IMR-90 (cell line): Measurements from ENCODE around the gene GRAMD1A. TPM values are rescaled to one million over a fixed set of nuclear protein-coding genes. Genes with fewer than 3 reads are reported as not detected.

Experiments used
- ATAC-seq: fragments of 200-7000 bp; cut with Tn5 transposase; 2 replicates; pipeline ENCODE4 v1.9.1; 2020; ENCODE audit warnings: low read depth, mild to moderate bottlenecking, moderate library complexity
- BruUV-seq: library from RNA; stranded (reverse); fragments of 400-500 nt; replicated peaks from 2 replicates; lab custom pipeline; 2021; lab: Mats Ljungman, UMichigan
- CTCF ChIA-PET: fragments of 300-600 bp; formaldehyde crosslinking; extraction: SDS; loops from one replicate; lab custom pipeline; 2021; ENCODE audit warnings: antibody characterized with exemption; lab: Yijun Ruan, JAX
- POLR2A ChIA-PET: fragments of 300-600 bp; sonication (Branson Sonifier 250); formaldehyde crosslinking; loops from one replicate; lab custom pipeline; 2022; ENCODE audit warnings: antibody characterized with exemption; ENCODE audit not compliant: unreplicated experiment; lab: Charles Lee
- DNase-seq: peaks from one replicate; pipeline ENCODE4 v3.0.0; 2013
- H2AFZ ChIP-seq: replicated peaks from 2 replicates; pipeline ENCODE3; 2013; ENCODE audit warnings: low read length, mild to moderate bottlenecking; ENCODE audit not compliant: poor library complexity
- H2AK5ac ChIP-seq: 2 replicates; pipeline ENCODE4 v1.6.1; 2013; ENCODE audit warnings: low read depth, low read length, inconsistent platforms
- H2AK9ac ChIP-seq: replicated peaks from 2 replicates; pipeline ENCODE3; 2013; ENCODE audit warnings: mild to moderate bottlenecking, low read depth, low read length, moderate library complexity; ENCODE audit not compliant: poor library complexity
- H2BK120ac ChIP-seq: 2 replicates; pipeline ENCODE4 v1.6.1; 2013; ENCODE audit warnings: low read depth, low read length, inconsistent platforms
- H2BK15ac ChIP-seq: 3 replicates; pipeline ENCODE4 v1.6.1; 2013; ENCODE audit warnings: low read depth, low read length, inconsistent platforms
- H2BK20ac ChIP-seq: 2 replicates; pipeline ENCODE4 v1.6.1; 2013; ENCODE audit warnings: low read depth, mild to moderate bottlenecking, inconsistent platforms, low read length, moderate library complexity
- H2BK5ac ChIP-seq: 2 replicates; pipeline ENCODE4 v1.6.1; 2013; ENCODE audit warnings: mild to moderate bottlenecking, low read depth, low read length, inconsistent platforms; ENCODE audit not compliant: poor library complexity, severe bottlenecking
- H3K14ac ChIP-seq: replicated peaks from 2 replicates; pipeline ENCODE4 v1.6.1; 2013; ENCODE audit warnings: low read depth, low read length, inconsistent platforms
- H3K18ac ChIP-seq: 2 replicates; pipeline ENCODE4 v1.6.1; 2013; ENCODE audit warnings: low read depth, low read length, control low read depth
- H3K23ac ChIP-seq: 2 replicates; pipeline ENCODE4 v1.6.1; 2013; ENCODE audit warnings: low read depth, low read length, inconsistent platforms
- H3K27ac ChIP-seq: 2 replicates; pipeline ENCODE4 v1.5.1; 2013; ENCODE audit warnings: mild to moderate bottlenecking, control low read depth, low read length; ENCODE audit not compliant: insufficient read depth
- H3K27me3 ChIP-seq: 2 replicates; pipeline ENCODE4 v1.6.1; 2013; ENCODE audit warnings: low read length; ENCODE audit not compliant: control insufficient read depth, insufficient read depth
- H3K36me3 ChIP-seq: 2 replicates; pipeline ENCODE4 v1.6.1; 2013; ENCODE audit warnings: low read length, mixed read lengths; ENCODE audit not compliant: control insufficient read depth, insufficient read depth
- H3K4ac ChIP-seq: 2 replicates; pipeline ENCODE4 v1.6.1; 2013; ENCODE audit warnings: low read depth, low read length, inconsistent platforms
- H3K4me1 ChIP-seq: 2 replicates; pipeline ENCODE4 v1.6.1; 2013; ENCODE audit warnings: low read length, mixed read lengths; ENCODE audit not compliant: control insufficient read depth, insufficient read depth
- H3K4me2 ChIP-seq: 2 replicates; pipeline ENCODE4 v1.6.1; 2013; ENCODE audit warnings: low read depth, mild to moderate bottlenecking, control low read depth, low read length, moderate library complexity
- H3K4me3 ChIP-seq: 2 replicates; pipeline ENCODE4 v1.5.1; 2013; ENCODE audit warnings: low read depth, mild to moderate bottlenecking, control low read depth, low read length, moderate library complexity; ENCODE audit not compliant: insufficient read depth
- H3K56ac ChIP-seq: 2 replicates; pipeline ENCODE4 v1.6.1; 2013; ENCODE audit warnings: low read length, inconsistent platforms; ENCODE audit not compliant: insufficient read depth; ENCODE audit errors: extremely low read depth
- H3K79me1 ChIP-seq, 2 experiments: 2 replicates each; pipeline ENCODE4 v1.6.1; 2013; ENCODE audit warnings: low read length in 2 of 2, inconsistent platforms in 1 of 2, low read depth in 1 of 2
- H3K9ac ChIP-seq: 2 replicates; pipeline ENCODE4 v1.6.1; 2013; ENCODE audit warnings: low read depth, low read length, control low read depth
- H3K9me1 ChIP-seq: 2 replicates; pipeline ENCODE4 v1.6.1; 2013; ENCODE audit warnings: low read length, inconsistent platforms; ENCODE audit not compliant: insufficient read depth
- H3K9me3 ChIP-seq: 2 replicates; pipeline ENCODE4 v1.6.1; 2013; ENCODE audit warnings: low read length; ENCODE audit not compliant: control insufficient read depth, insufficient read depth
- H4K20me1 ChIP-seq: 2 replicates; pipeline ENCODE4 v1.6.1; 2013; ENCODE audit warnings: low read length, inconsistent platforms; ENCODE audit not compliant: insufficient read depth
- H4K5ac ChIP-seq: 2 replicates; pipeline ENCODE4 v1.6.1; 2013; ENCODE audit warnings: mild to moderate bottlenecking, low read depth, low read length, control low read depth
- H4K8ac ChIP-seq, 2 experiments: 2 replicates each; pipeline ENCODE4 v1.6.1; 2013; ENCODE audit warnings: low read depth in 2 of 2, low read length in 2 of 2, control low read depth in 1 of 2, inconsistent platforms in 1 of 2
- H4K91ac ChIP-seq: 2 replicates; pipeline ENCODE4 v1.6.1; 2013; ENCODE audit warnings: low read depth, low read length, inconsistent platforms; ENCODE audit not compliant: insufficient read depth
- BHLHE40 ChIP-seq: fragments of 150-350 bp; IDR thresholded peaks from 2 replicates; pipeline ENCODE4 v1.6.1; 2016; ENCODE audit warnings: mild to moderate bottlenecking, low read depth, low read length
- CEBPB ChIP-seq: IDR thresholded peaks from 2 replicates; pipeline ENCODE4 v1.6.1; 2012; ENCODE audit warnings: low read depth, low read length, improper control_type of control experiment
- CHD1 ChIP-seq: IDR thresholded peaks from 2 replicates; pipeline ENCODE4 v1.6.1; 2012; ENCODE audit warnings: low read depth, low read length, improper control_type of control experiment
- FOS ChIP-seq: fragments of 150-350 bp; IDR thresholded peaks from 2 replicates; pipeline ENCODE4 v1.6.1; 2016; ENCODE audit warnings: low read depth, low read length
- MAFK ChIP-seq: IDR thresholded peaks from 2 replicates; pipeline ENCODE4 v1.6.1; 2012; ENCODE audit warnings: low read depth, low read length, improper control_type of control experiment
- NFE2L2 ChIP-seq: fragments of 150-350 bp; IDR thresholded peaks from 2 replicates; pipeline ENCODE4 v1.6.1; 2016; ENCODE audit warnings: low read depth, mild to moderate bottlenecking, low read length
- RAD21 ChIP-seq: IDR thresholded peaks from 2 replicates; pipeline ENCODE4 v1.6.1; 2012; ENCODE audit warnings: low read length, improper control_type of control experiment
- RCOR1 ChIP-seq: IDR thresholded peaks from 2 replicates; pipeline ENCODE4 v1.6.1; 2012; ENCODE audit warnings: mild to moderate bottlenecking, low read length, improper control_type of control experiment; ENCODE audit not compliant: insufficient replicate concordance
- RFX5 ChIP-seq: IDR thresholded peaks from 2 replicates; pipeline ENCODE4 v1.8.0; 2012; ENCODE audit warnings: low read depth, mild to moderate bottlenecking, low read length, moderate library complexity
- SMC3 ChIP-seq: fragments of 150-350 bp; IDR thresholded peaks from 2 replicates; pipeline ENCODE4 v1.6.1; 2016; ENCODE audit warnings: low read depth, mild to moderate bottlenecking, antibody characterized with exemption, low read length, moderate library complexity
- USF2 ChIP-seq: fragments of 150-350 bp; IDR thresholded peaks from 2 replicates; pipeline ENCODE4 v1.6.1; 2017; ENCODE audit warnings: mild to moderate bottlenecking, antibody characterized with exemption, low read length, low read depth
- WGBS, 2 experiments: methylation state at CpG; one replicate each; pipeline versions ENCODE4 v1.1.5 to v1.1.7; 2013; ENCODE audit warnings: missing lambda C conversion rate in 2 of 2; ENCODE audit not compliant: insufficient read length in 1 of 2; ENCODE audit errors: extremely low coverage in 2 of 2; 5-methylcytosine and 5-hydroxymethylcytosine counted together
- dilution Hi-C: fragments of 300-500 bp; cut with HindIII; formaldehyde crosslinking; loops from one replicate; pipeline ENCODE4 v1.14.3; 2018; ENCODE audit warnings: low sequenced_read_pairs; ENCODE audit not compliant: unreplicated experiment
- in situ Hi-C: fragments of 300-500 bp; cut with MboI; formaldehyde crosslinking; loops from 3 replicates; pipeline ENCODE4 v1.14.3; 2019; ENCODE audit warnings: low sequenced_read_pairs, inconsistent platforms, mixed read lengths
- intact Hi-C: fragments of 100-400 bp; cut with micrococcal nuclease; formaldehyde crosslinking; loops from 2 replicates; pipeline ENCODE4 v1.10.0; 2022
- polyA plus RNA-seq, 3 experiments: library from polyadenylated mRNA; depleted of rRNA; stranded (reverse); fragments of >200 nt; gene quantifications; 2 replicates each; pipeline ENCODE4 v1.2.3, GENCODE V29; 2012; ENCODE audit warnings: low replicate concordance in 1 of 3
- total RNA-seq: library from RNA; depleted of rRNA; stranded (reverse); fragments of >200 nt; gene quantifications from 2 replicates; pipeline ENCODE4 v1.2.3, GENCODE V29; 2012
- TF ChIP-seq, protein P1 (sequence below): fragments of 150-350 bp; IDR thresholded peaks from 2 replicates; pipeline ENCODE4 v1.6.1; 2016; ENCODE audit warnings: low read depth, mild to moderate bottlenecking, low read length, moderate library complexity, borderline replicate concordance

The GRAMD1A gene
- total and polyA plus RNA-seq, 2 of the 4 experiments (the other 2 are of a cell fraction): 11.1 to 63.0 TPM

DNA sequence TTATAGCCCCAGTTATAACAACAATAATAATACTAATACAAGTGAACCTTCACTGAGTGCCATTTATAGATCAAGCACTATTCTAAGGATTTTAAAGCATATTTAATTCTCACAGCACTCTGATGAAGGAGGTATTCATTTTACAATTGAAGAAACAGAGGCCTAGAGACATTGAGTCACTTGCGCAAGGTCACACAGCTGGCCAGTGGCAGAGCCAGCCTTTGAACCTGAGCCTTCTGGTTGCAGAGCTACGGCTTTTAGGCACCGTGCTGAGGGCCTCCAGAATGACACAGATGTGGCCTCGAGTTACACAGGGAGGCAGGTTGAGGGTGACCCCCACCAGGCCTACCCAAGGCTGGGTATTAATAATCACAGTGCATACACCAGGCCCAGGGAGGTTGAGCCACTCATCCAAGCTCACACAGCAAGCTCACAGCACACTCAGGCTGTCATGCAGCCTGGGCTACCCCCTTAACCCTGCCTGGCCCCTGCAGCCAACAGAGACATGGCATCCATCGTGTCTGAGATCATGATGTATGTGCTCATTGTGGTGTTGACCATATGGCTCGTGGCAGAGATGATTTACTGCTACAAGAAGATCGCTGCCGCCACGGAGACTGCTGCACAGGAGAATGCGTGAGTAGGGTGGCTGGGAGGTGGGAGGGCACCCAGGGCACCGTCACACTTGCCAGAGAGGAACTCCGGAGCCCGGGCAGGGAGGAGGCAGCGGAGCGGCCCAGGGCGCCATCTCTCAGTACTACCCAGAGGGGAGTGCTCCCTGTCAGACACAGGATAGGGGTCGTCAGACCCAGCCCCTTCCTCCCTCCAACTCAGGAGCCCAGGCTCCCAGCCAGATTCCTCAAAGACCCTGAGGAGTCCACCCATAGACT, 38.7 kb downstream of the GRAMD1A start (continued):
- TF ChIP-seq RFX5 (no peak), RAD21 (no peak)

- BruUV-seq: no TSS peak
- ChIA-PET POLR2A (no interaction called here), CTCF (no interaction called here)
- Histone ChIP-seq H2AK5ac (no peak overlapping the region), H3K23ac (no peak overlapping the region), H3K4me1 (peaks cover 5% of the 10 kb centered on the region; the same call in 1 of the 2 replicates), H3K9me3 (no peaks in the 10 kb centered on the region), H3K79me1 (no peaks in the 10 kb centered on the region), H4K20me1 (no peaks in the 10 kb centered on the region), H3K4me3 (no peak overlapping the region), H3K18ac (no peak overlapping the region), H2BK15ac (no peak overlapping the region), H3K4ac (no peak overlapping the region), H2AFZ (no peak overlapping the region), H4K8ac (no peak overlapping the region), H3K36me3 (no peaks in the 10 kb centered on the region), H4K91ac (no peak overlapping the region), H2BK20ac (no peak overlapping the region), H2BK5ac (no peak overlapping the region), H3K27me3 (peaks cover 7% of the 10 kb centered on the region; the same call in 1 of the 2 replicates), H3K9me1 (no peaks in the 10 kb centered on the region), H2BK120ac (no peak overlapping the region), H3K9ac (no peak overlapping the region), H3K4me2 (no peak overlapping the region), H3K56ac (no peak overlapping the region), H2AK9ac (no peak overlapping the region), H4K5ac (no peak overlapping the region), H3K27ac (no peak overlapping the region), H3K14ac (no peak overlapping the region)
- in situ Hi-C loops: no loop called here
- dilution Hi-C loops: no loop called here
- 20% methylated on average over 2 of the region's 39 CpGs; no CpG with 5 or more reads in 1 of the 2 experiments for WGBS, 2 experiments
- ATAC-seq: no peak
- no peak for DNase-seq
- intact Hi-C loops: no loop called here
- no peak for TF ChIP-seq MAFK
- TF ChIP-seq BHLHE40: no peak
- TF ChIP-seq, protein P1, sequence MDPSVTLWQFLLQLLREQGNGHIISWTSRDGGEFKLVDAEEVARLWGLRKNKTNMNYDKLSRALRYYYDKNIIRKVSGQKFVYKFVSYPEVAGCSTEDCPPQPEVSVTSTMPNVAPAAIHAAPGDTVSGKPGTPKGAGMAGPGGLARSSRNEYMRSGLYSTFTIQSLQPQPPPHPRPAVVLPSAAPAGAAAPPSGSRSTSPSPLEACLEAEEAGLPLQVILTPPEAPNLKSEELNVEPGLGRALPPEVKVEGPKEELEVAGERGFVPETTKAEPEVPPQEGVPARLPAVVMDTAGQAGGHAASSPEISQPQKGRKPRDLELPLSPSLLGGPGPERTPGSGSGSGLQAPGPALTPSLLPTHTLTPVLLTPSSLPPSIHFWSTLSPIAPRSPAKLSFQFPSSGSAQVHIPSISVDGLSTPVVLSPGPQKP: no peak
- TF ChIP-seq USF2: no peak
- TF ChIP-seq NFE2L2: no peak
- no peak for TF ChIP-seq RCOR1
- TF ChIP-seq SMC3: no peak
- no peak for TF ChIP-seq RFX5
- no peak for TF ChIP-seq CEBPB
- TF ChIP-seq FOS: no peak
- no peak for TF ChIP-seq CHD1
Measured at GRCh38 chr19:35039881-35040825, 40.0 kb downstream of the GRAMD1A start.
